NCI-H1436 (cell line): Measurements from ENCODE around the gene NBPF15.
"Not testable (repeated sequence)": the region's sequence is repeated elsewhere in the genome, so short reads cannot be mapped to it uniquely, and the experiment has no call there.

ENCODE experiments used
- DNase-seq: peaks from one replicate; lab custom pipeline; 2025; lab: John Stamatoyannopoulos, UW

Gene NBPF15, protein sequence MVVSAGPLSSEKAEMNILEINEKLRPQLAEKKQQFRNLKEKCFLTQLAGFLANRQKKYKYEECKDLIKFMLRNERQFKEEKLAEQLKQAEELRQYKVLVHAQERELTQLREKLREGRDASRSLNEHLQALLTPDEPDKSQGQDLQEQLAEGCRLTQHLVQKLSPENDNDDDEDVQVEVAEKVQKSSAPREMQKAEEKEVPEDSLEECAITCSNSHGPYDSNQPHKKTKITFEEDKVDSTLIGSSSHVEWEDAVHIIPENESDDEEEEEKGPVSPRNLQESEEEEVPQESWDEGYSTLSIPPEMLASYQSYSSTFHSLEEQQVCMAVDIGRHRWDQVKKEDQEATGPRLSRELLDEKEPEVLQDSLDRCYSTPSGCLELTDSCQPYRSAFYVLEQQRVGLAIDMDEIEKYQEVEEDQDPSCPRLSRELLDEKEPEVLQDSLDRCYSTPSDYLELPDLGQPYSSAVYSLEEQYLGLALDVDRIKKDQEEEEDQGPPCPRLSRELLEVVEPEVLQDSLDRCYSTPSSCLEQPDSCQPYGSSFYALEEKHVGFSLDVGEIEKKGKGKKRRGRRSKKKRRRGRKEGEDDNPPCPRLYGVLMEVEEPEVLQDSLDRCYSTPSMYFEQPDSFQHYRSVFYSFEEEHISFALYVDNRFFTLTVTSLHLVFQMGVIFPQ

DNA sequence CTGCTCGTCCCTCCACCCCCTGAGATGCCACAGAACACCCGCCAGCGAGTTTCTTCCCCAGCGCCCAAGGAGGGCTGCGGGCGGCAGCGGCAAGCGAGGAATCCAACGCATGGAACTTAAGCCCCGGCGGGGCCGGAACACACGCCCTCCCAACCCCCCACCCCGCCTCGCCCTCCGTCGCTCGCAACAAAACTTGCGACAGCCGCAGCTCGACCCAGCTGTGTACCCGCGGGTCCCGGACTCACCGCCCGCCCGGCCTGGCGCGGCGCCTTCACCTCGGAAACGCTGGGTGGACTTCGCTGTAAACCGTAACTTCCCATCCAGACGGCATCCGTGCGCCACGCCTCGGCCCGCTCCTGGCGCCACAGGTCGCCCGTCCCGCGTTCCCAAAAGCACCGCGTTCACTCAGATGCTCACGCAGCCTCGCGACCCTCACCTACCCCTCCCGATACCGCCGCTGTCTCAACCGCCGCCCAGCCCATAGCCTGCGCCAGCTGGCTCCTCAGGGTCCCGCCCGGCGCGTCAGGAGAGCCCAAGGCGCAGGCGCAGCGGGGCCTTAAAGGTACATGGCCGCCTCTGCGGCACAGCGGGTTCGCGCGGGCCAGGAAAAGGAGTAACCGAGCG is at the start of gene NBPF15:
Gene NBPF15, minus strand, starts transcription at position 534 of the 624 bp plus-strand sequence. CDS start 21,666 bp downstream, outside the sequence.
- DNase-seq = peak; percentile 58

DNA sequence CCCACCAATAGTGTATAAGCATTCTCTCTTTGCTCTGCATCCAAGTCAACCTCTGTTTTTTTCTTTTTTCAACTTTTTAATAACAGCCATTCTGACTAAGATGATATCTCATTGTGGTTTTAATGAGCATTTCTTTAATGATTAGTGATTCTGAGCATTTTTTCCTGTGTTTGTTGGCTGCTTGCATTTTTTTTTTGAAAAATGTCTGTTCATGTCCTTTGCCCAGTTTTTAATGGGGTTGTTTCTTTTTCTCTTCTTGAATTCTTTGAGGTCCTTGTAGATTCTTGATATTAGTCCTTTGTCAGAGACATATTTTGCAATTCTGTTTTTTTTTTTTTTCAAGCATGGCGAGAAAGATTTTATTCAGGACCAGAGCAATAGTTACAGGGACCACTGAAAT is 35.0 kb upstream of the NBPF15 start:
- not testable (repeated sequence) for DNase-seq

- DNase-seq = not testable (repeated sequence)
Measured at GRCh38 chr1:144494130-144494529, 32.7 kb upstream of the NBPF15 start.

- DNase-seq = not testable (repeated sequence)
Measured at GRCh38 chr1:144490394-144490793, 28.9 kb upstream of the NBPF15 start.

GRCh38 chr1:144487002-144487401 is 25.5 kb upstream of the NBPF15 start:
- not testable (repeated sequence) for DNase-seq

- DNase-seq = not testable (repeated sequence)
Measured at GRCh38 chr1:144485048-144485993, 23.9 kb upstream of the NBPF15 start.

DNA sequence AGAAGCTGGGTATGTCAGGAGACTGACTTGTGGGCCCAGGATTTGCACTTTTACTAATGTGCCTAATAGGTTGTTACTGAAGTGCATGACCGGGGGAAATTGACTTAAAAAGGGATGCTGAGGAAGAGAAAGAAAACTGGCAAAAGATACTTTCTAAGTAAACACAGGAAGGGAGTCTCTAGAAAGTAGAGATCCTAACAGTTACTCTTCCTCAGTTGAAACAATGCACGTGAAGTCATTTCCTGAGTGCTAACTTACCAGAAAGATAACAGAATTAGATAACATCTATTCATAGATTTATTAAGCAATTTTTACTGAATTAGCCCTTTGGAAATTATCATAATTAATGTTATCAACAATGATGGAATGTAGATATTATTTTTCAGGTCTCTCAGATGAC is 12.4 kb upstream of the NBPF15 start:
- not testable (repeated sequence) for DNase-seq

DNA sequence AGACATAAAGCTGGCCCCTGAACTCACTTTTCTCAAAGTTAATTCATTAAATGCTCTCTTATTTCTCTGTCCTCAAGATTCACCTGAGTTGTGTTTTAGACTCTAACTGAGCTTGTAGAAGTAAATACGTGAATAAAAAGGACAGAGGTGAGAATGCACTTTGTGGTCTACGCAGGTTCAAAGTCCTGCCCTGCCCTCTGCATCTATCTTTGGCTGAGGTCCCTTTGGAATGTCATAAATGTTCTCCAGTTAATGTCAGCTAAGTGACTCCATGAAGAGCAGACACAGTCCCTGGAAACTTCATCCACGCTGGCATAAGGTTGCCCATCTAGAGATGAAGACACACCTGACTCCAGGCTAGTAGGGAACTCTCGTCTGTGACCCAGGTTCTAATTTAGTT is 10.0 kb upstream of the NBPF15 start:
- not testable (repeated sequence) for DNase-seq

GRCh38 chr1:144461778-144462177 is 309 bp upstream of the NBPF15 start:
- DNase-seq = not testable (repeated sequence)

DNA sequence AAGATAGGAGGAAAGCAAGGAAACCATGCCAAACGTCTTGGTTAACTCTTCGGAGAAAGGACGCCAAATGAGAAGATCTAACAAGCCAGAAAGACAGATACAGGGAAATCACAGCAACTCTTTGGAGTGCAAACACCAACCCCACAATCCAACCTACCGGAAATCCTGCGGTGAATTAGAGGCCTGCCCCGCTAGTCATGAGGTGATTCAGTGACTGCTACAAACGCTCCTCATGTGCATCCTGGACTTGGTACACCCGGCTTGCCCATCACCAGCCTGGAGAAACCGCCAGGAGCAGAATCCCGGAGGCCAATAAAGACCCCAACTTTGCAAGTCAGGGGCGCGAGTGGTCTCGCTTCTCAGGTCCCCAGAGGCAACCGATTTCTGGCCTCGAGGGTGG is 783 bp downstream of the NBPF15 start:
- not testable (repeated sequence) for DNase-seq

GRCh38 chr1:144442402-144442801 is 19.1 kb downstream of the NBPF15 start:
- DNase-seq = not testable (repeated sequence)

- not testable (repeated sequence) for DNase-seq
Measured at GRCh38 chr1:144439737-144440136, 21.7 kb downstream of the NBPF15 start.

- not testable (repeated sequence) for DNase-seq
Measured at GRCh38 chr1:144418891-144419694, 42.4 kb downstream of the NBPF15 start.

- not testable (repeated sequence) for DNase-seq
Measured at GRCh38 chr1:144413404-144414118, 47.9 kb downstream of the NBPF15 start.

DNA sequence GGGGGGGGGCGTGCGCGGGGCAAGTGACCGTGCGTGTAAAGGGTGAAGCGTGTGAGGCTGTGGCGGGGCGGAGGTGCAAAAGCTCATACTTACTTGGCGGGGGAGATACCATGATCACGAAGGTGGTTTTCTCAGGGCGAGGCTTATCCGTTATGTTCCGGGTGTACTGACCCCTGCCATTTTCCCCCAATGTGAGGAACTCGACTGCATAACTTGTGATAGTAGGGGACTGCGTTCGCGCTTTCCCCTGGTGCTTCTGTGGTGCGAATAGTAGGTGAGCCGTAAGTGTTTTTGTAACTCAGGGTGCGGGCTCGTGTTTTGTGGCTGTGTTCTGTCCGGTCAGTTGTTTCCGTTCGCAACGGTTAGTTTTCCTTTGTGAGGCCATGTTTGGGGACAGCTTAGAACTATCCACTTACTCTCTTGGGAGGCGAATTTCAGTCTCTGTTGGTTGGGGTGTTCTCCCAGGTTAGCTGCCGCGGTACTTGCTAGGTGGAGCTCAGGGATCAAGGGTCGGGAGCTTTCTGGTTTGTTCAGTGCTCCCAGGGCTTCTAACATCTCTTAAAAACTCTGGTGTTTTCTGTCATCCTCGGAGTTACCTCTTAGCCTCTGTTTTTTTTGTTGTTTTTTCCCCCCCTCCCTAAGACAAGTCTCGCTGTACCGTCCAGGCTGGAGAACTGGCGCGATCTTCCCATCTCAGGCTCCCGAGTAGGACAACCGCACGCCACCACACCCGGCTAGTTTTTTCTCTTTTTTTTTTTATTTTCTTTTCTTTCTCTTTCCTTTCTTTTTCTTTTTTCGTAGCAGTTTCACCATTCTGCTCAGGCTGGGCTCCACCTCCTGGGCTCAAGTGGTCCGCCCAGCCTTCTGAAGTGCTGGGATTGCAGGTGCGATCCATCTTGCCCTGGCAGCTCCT is 48.7 kb downstream of the NBPF15 start:
- DNase-seq = peak; percentile 76

DNA sequence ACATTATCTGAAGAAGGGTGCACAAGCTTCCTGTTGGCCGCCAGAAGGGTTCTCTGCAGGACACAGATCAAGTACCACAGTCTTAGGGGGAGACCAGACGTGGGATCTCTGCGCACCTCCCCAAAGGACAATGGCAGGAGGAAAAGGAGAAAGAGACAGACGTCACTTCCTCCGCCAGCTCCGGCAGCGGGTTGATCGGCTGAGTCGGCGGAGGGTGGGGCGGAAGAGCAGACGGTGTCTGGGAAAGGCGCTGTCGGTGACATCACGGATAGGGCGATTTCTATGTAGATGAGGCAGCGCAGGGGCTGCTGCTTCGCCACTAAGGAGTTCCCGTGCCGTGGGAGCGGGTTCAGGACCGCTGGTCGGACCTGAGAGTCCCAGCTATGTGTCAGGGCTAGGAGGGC is 49.4 kb downstream of the NBPF15 start:
- DNase-seq = peak; percentile 39

GRCh38 chr1:144402807-144403206 is 58.7 kb downstream of the NBPF15 start:
- DNase-seq = not testable (repeated sequence)

DNA sequence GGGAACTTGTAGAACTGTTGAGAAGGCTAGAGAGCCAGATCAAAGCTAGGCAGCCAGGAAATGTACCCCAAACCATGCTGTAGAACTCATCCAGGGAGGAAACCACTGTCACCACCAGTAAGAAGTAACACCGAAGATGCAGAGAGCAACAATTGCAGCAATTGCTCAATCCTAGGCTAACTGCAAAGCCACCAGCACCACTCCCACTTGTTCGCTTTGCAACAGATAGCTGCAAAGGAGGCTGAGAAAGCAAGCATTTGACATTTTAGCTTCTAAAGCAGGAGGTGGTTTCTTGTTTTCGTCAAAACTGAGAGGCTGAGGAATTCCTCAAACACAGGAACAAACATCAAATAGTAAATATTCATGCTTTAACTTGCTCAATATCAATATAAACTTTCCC is 89.8 kb downstream of the NBPF15 start:
- DNase-seq = not testable (repeated sequence)
